ENCODE data around the gene ZNF423.

ZNF423 gene

GRCh38 chr16:49747654-49748053, 108.3 kb downstream of the ZNF423 start:
- no peak for DNase-seq

- no peak for DNase-seq
Observed at GRCh38 chr16:49746545-49746944, 109.4 kb downstream of the ZNF423 start.

GRCh38 chr16:49745311-49745747, 110.6 kb downstream of the ZNF423 start:
- no peak for DNase-seq

GRCh38 chr16:49744244-49745220, 111.4 kb downstream of the ZNF423 start:
- no peak for DNase-seq

GRCh38 chr16:49743658-49744057, 112.3 kb downstream of the ZNF423 start:
- no peak for DNase-seq

GRCh38 chr16:49743203-49743464, 112.8 kb downstream of the ZNF423 start:
- DNase-seq, result no peak

- DNase-seq, result no peak
Observed at GRCh38 chr16:49742428-49743202, 113.3 kb downstream of the ZNF423 start.

- no peak for DNase-seq
Observed at GRCh38 chr16:49740256-49740655, 115.7 kb downstream of the ZNF423 start.

GRCh38 chr16:49739381-49739780, 116.5 kb downstream of the ZNF423 start:
- no peak for DNase-seq

GRCh38 chr16:49738832-49739231, 117.1 kb downstream of the ZNF423 start:
- no peak for DNase-seq

- no peak for DNase-seq
Observed at GRCh38 chr16:49738001-49738400, 117.9 kb downstream of the ZNF423 start.

GRCh38 chr16:49737541-49737940, 118.4 kb downstream of the ZNF423 start:
- DNase-seq, result no peak

- DNase-seq, result no peak
Observed at GRCh38 chr16:49734331-49734730, 121.6 kb downstream of the ZNF423 start.

GRCh38 chr16:49733313-49734009, 122.5 kb downstream of the ZNF423 start:
- no peak for DNase-seq

- DNase-seq, result no peak
Observed at GRCh38 chr16:49731911-49732310, 124.0 kb downstream of the ZNF423 start.

GRCh38 chr16:49730772-49731171, 125.1 kb downstream of the ZNF423 start:
- no peak for DNase-seq

- DNase-seq, result no peak
Observed at GRCh38 chr16:49727611-49728010, 128.3 kb downstream of the ZNF423 start.

- DNase-seq, result no peak
Observed at GRCh38 chr16:49726155-49726554, 129.8 kb downstream of the ZNF423 start.

GRCh38 chr16:49725651-49726050, 130.3 kb downstream of the ZNF423 start:
- no peak for DNase-seq

- no peak for DNase-seq
Observed at GRCh38 chr16:49724774-49725173, 131.1 kb downstream of the ZNF423 start.

GRCh38 chr16:49723310-49723709, 132.6 kb downstream of the ZNF423 start:
- no peak for DNase-seq

GRCh38 chr16:49720225-49720624, 135.7 kb downstream of the ZNF423 start:
- no peak for DNase-seq

- no peak for DNase-seq
Observed at GRCh38 chr16:49717689-49718088, 138.2 kb downstream of the ZNF423 start.
